Astrocyte of the cerebellum (primary cell): ENCODE data around the gene ZFR2.
"Not testable (repeated sequence)": the region's sequence is repeated elsewhere in the genome, so short reads cannot be mapped to it uniquely, and the experiment has no call there.

Source experiments
- DNase-seq: peaks from one replicate; pipeline ENCODE4 v3.0.0-alpha.2; 2011; ENCODE audit warnings: low read depth
- H3K4me3 ChIP-seq: 2 replicates; pipeline ENCODE4 v1.5.1; 2011; ENCODE audit warnings: mild to moderate bottlenecking, low read depth, low read length, moderate library complexity
- CTCF ChIP-seq: IDR thresholded peaks from 2 replicates; pipeline ENCODE4 v1.5.1; 2012; ENCODE audit warnings: low read length, low read depth, moderate library complexity, mild to moderate bottlenecking; ENCODE audit errors: missing control alignments
- in situ Hi-C: cut with HindIII; loops from 2 replicates; pipeline ENCODE4 v1.10.0; 2017; ENCODE audit warnings: low sequenced_read_pairs

The ZFR2 gene

GRCh38 chr19:3893509-3894179 lies 24.8 kb upstream of the ZFR2 start:
- no peak overlapping the region for H3K4me3 ChIP-seq
- no peak for DNase-seq
- no peak for TF ChIP-seq CTCF
- in situ Hi-C loops = no loop called here

GRCh38 chr19:3890591-3890990 lies 21.8 kb upstream of the ZFR2 start:
- no peak overlapping the region for H3K4me3 ChIP-seq
- TF ChIP-seq CTCF = no peak
- no peak for DNase-seq
- in situ Hi-C loops = no loop called here

GRCh38 chr19:3882041-3882384 lies 13.2 kb upstream of the ZFR2 start:
- DNase-seq = no peak
- in situ Hi-C loops = no loop called here
- no peak for TF ChIP-seq CTCF
- H3K4me3 ChIP-seq = no peak overlapping the region

- no peak for DNase-seq
- in situ Hi-C loops = no loop called here
- no peak for TF ChIP-seq CTCF
- no peak overlapping the region for H3K4me3 ChIP-seq
These were observed 12.6 kb upstream of the ZFR2 start for GRCh38 chr19:3881272-3882040.

- TF ChIP-seq CTCF = no peak
- H3K4me3 ChIP-seq = no peak within 1 kb of the TSS
- in situ Hi-C loops = no loop called here
- DNase-seq = no peak
These were observed 11.8 kb upstream of the ZFR2 start, which contains the start of gene ATCAY for GRCh38 chr19:3880471-3881271. Gene ATCAY (plus strand): TSS chr19:3880685. CDS start chr19:3885768, 5,083 bp downstream.

- TF ChIP-seq CTCF = no peak
- in situ Hi-C loops = loop anchor here (5.0 kb wide), 1 partner anchor 82 kb away; no protein-coding TSS in a partner anchor
- no peak overlapping the region for H3K4me3 ChIP-seq
- no peak for DNase-seq
These were observed 10.8 kb upstream of the ZFR2 start for GRCh38 chr19:3879656-3880055.

- in situ Hi-C loops = loop anchor here (5.0 kb wide), 1 partner anchor 77 kb away; no protein-coding TSS in a partner anchor
- not testable (repeated sequence) for DNase-seq
These were observed 5.9 kb upstream of the ZFR2 start for GRCh38 chr19:3874695-3875094.

More at GRCh38 chr19:3874695-3875094, 5.9 kb upstream of the ZFR2 start:
- not testable (repeated sequence) for H3K4me3 ChIP-seq
